ENCODE measurements around the gene RPS15.
A peak's percentile ranks its signal among the peaks of the same experiment; 100 is the strongest.

Gene RPS15

GRCh38 chr19:1470305-1471009 lies 32.3 kb downstream of the RPS15 start:
- H4K20me1 ChIP-seq (ENCODE audit: control insufficient read depth, insufficient read depth, low read depth, low read length) = peaks cover 19% of the 10 kb centered on the region; the same call in 1 of the 2 replicates
- H3K27ac ChIP-seq (ENCODE audit: low read depth, low read length) = no peak overlapping the region
- no peaks in the 10 kb centered on the region for H3K9me3 ChIP-seq (ENCODE audit: control insufficient read depth, insufficient read depth, low read length)
- peak overlapping the region; percentile 62 for H3K4me2 ChIP-seq (ENCODE audit: low read length)
- H3K79me2 ChIP-seq (ENCODE audit: control insufficient read depth, low read length) = no peaks in the 10 kb centered on the region
- H3K9me2 ChIP-seq (replicated peaks; ENCODE audit: control insufficient read depth, low read length) = no peaks in the 10 kb centered on the region
- no peak for TF ChIP-seq CTCF (IDR thresholded peaks at IDR 0.05; ENCODE audit: low read depth, low read length, poor library complexity, severe bottlenecking)
- peak; percentile 86; the same call in 1 of the 2 replicates for TF ChIP-seq EZH2phosphoT487 (IDR thresholded peaks at IDR 0.05; ENCODE audit: borderline replicate concordance, low read length)
- peak overlapping the region; percentile 53 for H3K4me3 ChIP-seq (ENCODE audit: low read length)
- H3F3A ChIP-seq (ENCODE audit: control insufficient read depth, insufficient read depth) = 0 out of 2 replicates have a peak, but pooled peaks cover 4% of the 10 kb centered on the region
- peaks cover 39% of the 10 kb centered on the region for H3K27me3 ChIP-seq (ENCODE audit: control insufficient read depth, low read length)
- H3K4me1 ChIP-seq (ENCODE audit: control insufficient read depth, low read length) = peaks cover 23% of the 10 kb centered on the region
- no peaks in the 10 kb centered on the region for H3K36me3 ChIP-seq (ENCODE audit: control insufficient read depth, low read length)

- peaks cover 19% of the 10 kb centered on the region; the same call in 1 of the 2 replicates for H4K20me1 ChIP-seq (ENCODE audit: control insufficient read depth, insufficient read depth, low read depth, low read length)
- peaks cover 23% of the 10 kb centered on the region for H3K4me1 ChIP-seq (ENCODE audit: control insufficient read depth, low read length)
Observed at GRCh38 chr19:1471010-1471514, 32.9 kb downstream of the RPS15 start.

GRCh38 chr19:1471515-1472160 lies 33.4 kb downstream of the RPS15 start:
- Histone ChIP-seq H3K36me3 (ENCODE audit: control insufficient read depth, low read length) (peaks cover 4% of the 10 kb centered on the region; the same call in 1 of the 2 replicates), H3K79me2 (ENCODE audit: control insufficient read depth, low read length) (peaks cover 9% of the 10 kb centered on the region), H3K27ac (ENCODE audit: low read depth, low read length) (no peak overlapping the region), H3K4me3 (ENCODE audit: low read length) (peak overlapping the region; percentile 53), H3K27me3 (ENCODE audit: control insufficient read depth, low read length) (peaks cover 39% of the 10 kb centered on the region), H4K20me1 (ENCODE audit: control insufficient read depth, insufficient read depth, low read depth, low read length) (peaks cover 19% of the 10 kb centered on the region; the same call in 1 of the 2 replicates), H3F3A (ENCODE audit: control insufficient read depth, insufficient read depth) (0 out of 2 replicates have a peak, but pooled peaks cover 4% of the 10 kb centered on the region), H3K4me1 (ENCODE audit: control insufficient read depth, low read length) (peaks cover 23% of the 10 kb centered on the region), H3K4me2 (ENCODE audit: low read length) (peak overlapping the region; percentile 62), H3K9me2 (replicated peaks; ENCODE audit: control insufficient read depth, low read length) (no peaks in the 10 kb centered on the region), H3K9me3 (ENCODE audit: control insufficient read depth, insufficient read depth, low read length) (no peaks in the 10 kb centered on the region)
- TF ChIP-seq EZH2phosphoT487 (IDR thresholded peaks at IDR 0.05; ENCODE audit: borderline replicate concordance, low read length) = no peak
- no peak for TF ChIP-seq CTCF (IDR thresholded peaks at IDR 0.05; ENCODE audit: low read depth, low read length, poor library complexity, severe bottlenecking)

More at GRCh38 chr19:1471010-1471514, 32.9 kb downstream of the RPS15 start:
- Histone ChIP-seq H3K9me3 (ENCODE audit: control insufficient read depth, insufficient read depth, low read length) (no peaks in the 10 kb centered on the region), H3K27me3 (ENCODE audit: control insufficient read depth, low read length) (peaks cover 39% of the 10 kb centered on the region), H3K4me3 (ENCODE audit: low read length) (peak overlapping the region; percentile 53), H3K9me2 (replicated peaks; ENCODE audit: control insufficient read depth, low read length) (no peaks in the 10 kb centered on the region), H3K79me2 (ENCODE audit: control insufficient read depth, low read length) (peaks cover 4% of the 10 kb centered on the region), H3K27ac (ENCODE audit: low read depth, low read length) (no peak overlapping the region), H3K36me3 (ENCODE audit: control insufficient read depth, low read length) (no peaks in the 10 kb centered on the region), H3K4me2 (ENCODE audit: low read length) (peak overlapping the region; percentile 62), H3F3A (ENCODE audit: control insufficient read depth, insufficient read depth) (0 out of 2 replicates have a peak, but pooled peaks cover 4% of the 10 kb centered on the region)
- TF ChIP-seq EZH2phosphoT487 (IDR thresholded peaks at IDR 0.05; ENCODE audit: borderline replicate concordance, low read length) = peak; percentile 75; the same call in 1 of the 2 replicates
- peak; percentile 51 for TF ChIP-seq CTCF (IDR thresholded peaks at IDR 0.05; ENCODE audit: low read depth, low read length, poor library complexity, severe bottlenecking)

Data from DOHH2 (cell line).